Nephron progenitor cell (in vitro differentiated cells): ENCODE results near the gene ENTR1.

ENCODE experiments used
- DNase-seq: peaks from one replicate; pipeline ENCODE4 v3.0.0; 2021
- H3K27ac Mint-ChIP-seq: 2 replicates; pipeline ENCODE4 v1.8.0; 2021; ENCODE audit warnings: mild to moderate bottlenecking, moderate library complexity, mixed read lengths
- H3K27me3 Mint-ChIP-seq: 2 replicates; pipeline ENCODE4 v1.8.0; 2021; ENCODE audit warnings: mild to moderate bottlenecking, low read depth, mixed read lengths; ENCODE audit not compliant: poor library complexity
- H3K36me3 Mint-ChIP-seq: 2 replicates; pipeline ENCODE4 v1.8.0; 2021; ENCODE audit warnings: low read depth, mixed read lengths
- H3K4me1 Mint-ChIP-seq: 2 replicates; pipeline ENCODE4 v1.8.0; 2021; ENCODE audit warnings: mixed read lengths
- H3K4me3 Mint-ChIP-seq: 2 replicates; pipeline ENCODE4 v1.8.0; 2021; ENCODE audit warnings: mild to moderate bottlenecking, moderate library complexity, mixed read lengths
- H3K9me3 Mint-ChIP-seq: 2 replicates; pipeline ENCODE4 v1.8.0; 2021; ENCODE audit warnings: mild to moderate bottlenecking, moderate library complexity, mixed read lengths
- CTCF ChIP-seq: fragments of 200-600 bp; sonication (generic); IDR thresholded peaks from 2 replicates; pipeline ENCODE4 v1.5.0; 2021; ENCODE audit warnings: antibody characterized with exemption

The ENTR1 gene

GRCh38 chr9:136403915-136404800 is 6.3 kb downstream of the ENTR1 start:
- DNase-seq: no peak
- Mint-ChIP-seq H3K4me1 (peaks cover 17% of the 10 kb centered on the region), H3K27ac (no peak overlapping the region), H3K4me3 (no peak overlapping the region), H3K36me3 (peaks cover 43% of the 10 kb centered on the region), H3K9me3 (no peaks in the 10 kb centered on the region), H3K27me3 (peaks cover 5% of the 10 kb centered on the region)
- no peak for TF ChIP-seq CTCF

GRCh38 chr9:136403538-136403914 is 6.9 kb downstream of the ENTR1 start:
- DNase-seq: no peak
- no peak for TF ChIP-seq CTCF
- H3K27me3 Mint-ChIP-seq: peaks cover 5% of the 10 kb centered on the region
- H3K36me3 Mint-ChIP-seq: peaks cover 37% of the 10 kb centered on the region
- no peaks in the 10 kb centered on the region for H3K9me3 Mint-ChIP-seq
- H3K4me1 Mint-ChIP-seq: peaks cover 17% of the 10 kb centered on the region
- no peak overlapping the region for H3K27ac Mint-ChIP-seq
- no peak overlapping the region for H3K4me3 Mint-ChIP-seq

GRCh38 chr9:136402067-136402466 is 8.3 kb downstream of the ENTR1 start:
- H3K27me3 Mint-ChIP-seq: peaks cover 5% of the 10 kb centered on the region
- H3K9me3 Mint-ChIP-seq: no peaks in the 10 kb centered on the region

GRCh38 chr9:136401173-136401922 is 9.1 kb downstream of the ENTR1 start:
- Mint-ChIP-seq H3K36me3 (peaks cover 31% of the 10 kb centered on the region), H3K27ac (no peak overlapping the region), H3K9me3 (no peaks in the 10 kb centered on the region), H3K4me1 (peaks cover 14% of the 10 kb centered on the region), H3K4me3 (no peak overlapping the region), H3K27me3 (peaks cover 5% of the 10 kb centered on the region)
- TF ChIP-seq CTCF: no peak
- no peak for DNase-seq

More at GRCh38 chr9:136402067-136402466, 8.3 kb downstream of the ENTR1 start:
- H3K27ac Mint-ChIP-seq: no peak overlapping the region
- peaks cover 14% of the 10 kb centered on the region for H3K4me1 Mint-ChIP-seq
- H3K4me3 Mint-ChIP-seq: no peak overlapping the region
- TF ChIP-seq CTCF: no peak
- no peak for DNase-seq
- peaks cover 28% of the 10 kb centered on the region for H3K36me3 Mint-ChIP-seq

- peak within 1 kb of the TSS; percentile 59 for H3K27ac Mint-ChIP-seq
- no peaks in the 10 kb centered on the region for H3K27me3 Mint-ChIP-seq
- peak; percentile 89 for TF ChIP-seq CTCF
- DNase-seq: peak; percentile 94
- H3K9me3 Mint-ChIP-seq: no peaks in the 10 kb centered on the region
- peak within 1 kb of the TSS; percentile 88 for H3K4me3 Mint-ChIP-seq
- peaks cover 14% of the 10 kb centered on the region for H3K4me1 Mint-ChIP-seq
- H3K36me3 Mint-ChIP-seq: peaks cover 30% of the 10 kb centered on the region
Measured at GRCh38 chr9:136400038-136400834, 10.2 kb downstream of the ENTR1 start, which contains the start of gene SNAPC4. Gene SNAPC4, minus strand, starts transcription at chr9:136400170. Its CDS starts 1,742 bp downstream, at chr9:136398428.
